Lung (tissue), 12 donors: Measurements from ENCODE around the gene CDV3. TPM values are rescaled to one million over a fixed set of nuclear protein-coding genes. Genes with fewer than 3 reads are reported as not detected.

Source experiments
- ATAC-seq: fragments of 200-7000 bp; cut with Tn5 transposase; one replicate; pipeline ENCODE4 v1.9.1; 2020; ENCODE audit warnings: moderate number of reproducible peaks; ENCODE audit not compliant: insufficient read depth, low FRiP score
- DNase-seq, 3 donors: peaks; one replicate each; pipeline ENCODE4 v3.0.0-alpha.2; 2013 to 2017
- H3K27ac ChIP-seq, 2 donors: one replicate each; pipeline ENCODE4 v1.5.1; 2013; ENCODE audit warnings: mild to moderate bottlenecking in 2 of 2, moderate library complexity in 2 of 2, control low read depth in 1 of 2, inconsistent platforms in 1 of 2, low read depth in 1 of 2, low read length in 1 of 2
- H3K27me3 ChIP-seq, 3 donors: one replicate each; pipeline ENCODE4 v1.5.1; 2013; ENCODE audit warnings: low read length in 2 of 3; ENCODE audit not compliant: control insufficient read depth in 3 of 3, insufficient read depth in 3 of 3
- H3K36me3 ChIP-seq, 4 donors: one replicate each; pipeline ENCODE4 v1.5.1; 2013; ENCODE audit warnings: low read length in 4 of 4, mild to moderate bottlenecking in 1 of 4, moderate library complexity in 1 of 4; ENCODE audit not compliant: control insufficient read depth in 4 of 4, insufficient read depth in 4 of 4
- H3K4me1 ChIP-seq, 5 donors: one replicate each; pipeline ENCODE4 v1.5.1; 2013; ENCODE audit warnings: low read length in 5 of 5, mild to moderate bottlenecking in 2 of 5, moderate library complexity in 1 of 5; ENCODE audit not compliant: control insufficient read depth in 5 of 5, insufficient read depth in 5 of 5
- H3K4me3 ChIP-seq: one replicate; pipeline ENCODE4 v1.5.1; 2013; ENCODE audit warnings: mild to moderate bottlenecking, control low read depth, moderate library complexity
- H3K9ac ChIP-seq, 2 donors: one replicate each; pipeline ENCODE4 v1.5.1; 2013; ENCODE audit warnings: low read length in 2 of 2, control low read depth in 1 of 2; ENCODE audit not compliant: insufficient read depth in 1 of 2
- H3K9me3 ChIP-seq, 4 donors: one replicate each; pipeline ENCODE4 v1.5.1; 2013; ENCODE audit warnings: low read length in 3 of 4, mild to moderate bottlenecking in 1 of 4, moderate library complexity in 1 of 4; ENCODE audit not compliant: control insufficient read depth in 4 of 4, insufficient read depth in 3 of 4
- WGBS, 2 donors: extraction: QIAGEN DNeasy Blood & Tissue Kit; methylation state at CpG; one replicate each; pipeline ENCODE4 v1.1.7; 2013; 5-methylcytosine and 5-hydroxymethylcytosine counted together
- polyA plus RNA-seq, 2 donors: library from polyadenylated mRNA; stranded (reverse); fragments of 200-250 nt; gene quantifications; one replicate each; pipeline ENCODE4 v1.2.1, GENCODE V29; 2013
- total RNA-seq, 2 donors: library from RNA; depleted of rRNA in 1 of 2; stranded (reverse); fragments of >200 nt in 1 of 2; gene quantifications; one replicate each; pipeline ENCODE4 v1.2.1, GENCODE V29; 2014 to 2021
- TF ChIP-seq, protein P1 (sequence below): IDR thresholded peaks from 2 replicates; pipeline ENCODE4 v1.5.1; 2012; ENCODE audit warnings: mild to moderate bottlenecking; ENCODE audit errors: control extremely low read depth, extremely low read depth
- donor health status: control.
- donor health status: control.
- donor health status: Bipolar disorder and iron deficiency.
- donor health status: healthy.
- donor health status: DM: yes; HTN: yes; CAD: no.

CDV3 gene
- total and polyA plus RNA-seq, 4 donors = 50.5 to 138 (median 104) TPM

- Histone ChIP-seq H3K4me1 (no peaks in the 10 kb centered on the region), H3K9ac (no peak overlapping the region), H3K27me3 (no peaks in the 10 kb centered on the region), H3K27ac (no peak overlapping the region), H3K4me3 (no peak overlapping the region), H3K36me3 (no peaks in the 10 kb centered on the region), H3K9me3 (peaks cover 0 to 8% (median 0%) of the 10 kb centered on the region in 4 donors)
- TF ChIP-seq, protein P1, sequence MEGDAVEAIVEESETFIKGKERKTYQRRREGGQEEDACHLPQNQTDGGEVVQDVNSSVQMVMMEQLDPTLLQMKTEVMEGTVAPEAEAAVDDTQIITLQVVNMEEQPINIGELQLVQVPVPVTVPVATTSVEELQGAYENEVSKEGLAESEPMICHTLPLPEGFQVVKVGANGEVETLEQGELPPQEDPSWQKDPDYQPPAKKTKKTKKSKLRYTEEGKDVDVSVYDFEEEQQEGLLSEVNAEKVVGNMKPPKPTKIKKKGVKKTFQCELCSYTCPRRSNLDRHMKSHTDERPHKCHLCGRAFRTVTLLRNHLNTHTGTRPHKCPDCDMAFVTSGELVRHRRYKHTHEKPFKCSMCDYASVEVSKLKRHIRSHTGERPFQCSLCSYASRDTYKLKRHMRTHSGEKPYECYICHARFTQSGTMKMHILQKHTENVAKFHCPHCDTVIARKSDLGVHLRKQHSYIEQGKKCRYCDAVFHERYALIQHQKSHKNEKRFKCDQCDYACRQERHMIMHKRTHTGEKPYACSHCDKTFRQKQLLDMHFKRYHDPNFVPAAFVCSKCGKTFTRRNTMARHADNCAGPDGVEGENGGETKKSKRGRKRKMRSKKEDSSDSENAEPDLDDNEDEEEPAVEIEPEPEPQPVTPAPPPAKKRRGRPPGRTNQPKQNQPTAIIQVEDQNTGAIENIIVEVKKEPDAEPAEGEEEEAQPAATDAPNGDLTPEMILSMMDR = no peak
- ATAC-seq (no peak), DNase-seq (no peak)
- 74 to 80% methylated on average over 5 of the region's 5 CpGs for WGBS, 2 donors
Measured at GRCh38 chr3:133563186-133563591, 10.3 kb upstream of the CDV3 start.

GRCh38 chr3:133563816-133564215 is 9.7 kb upstream of the CDV3 start:
- Histone ChIP-seq H3K9me3 (peaks cover 0 to 2% (median 0%) of the 10 kb centered on the region in 4 donors), H3K27me3 (no peaks in the 10 kb centered on the region), H3K4me3 (no peak overlapping the region), H3K4me1 (no peaks in the 10 kb centered on the region), H3K9ac (no peak overlapping the region), H3K36me3 (no peaks in the 10 kb centered on the region), H3K27ac (no peak overlapping the region)
- DNase-seq (no peak), ATAC-seq (no peak)
- TF ChIP-seq, protein P1 = no peak
- 83 to 90% methylated on average over 1 of the region's 1 CpG for WGBS, 2 donors

- peaks cover 3 to 9% (median 5%) of the 10 kb centered on the region in 5 donors for H3K4me1 ChIP-seq
- WGBS, 2 donors = 75 to 83% methylated on average over 8 of the region's 8 CpGs
- ATAC-seq = no peak
- H3K9ac ChIP-seq = no peak overlapping the region
- TF ChIP-seq, protein P1 = no peak
- H3K9me3 ChIP-seq = no peaks in the 10 kb centered on the region
- no peak for DNase-seq
- no peaks in the 10 kb centered on the region for H3K36me3 ChIP-seq
- H3K27me3 ChIP-seq = no peaks in the 10 kb centered on the region
- H3K27ac ChIP-seq = no peak overlapping the region
- no peak overlapping the region for H3K4me3 ChIP-seq
Measured at GRCh38 chr3:133568294-133569014, 5.0 kb upstream of the CDV3 start.
